GM20000 (cell line): ENCODE data around the gene DAGLA.

Source experiments
- DNase-seq: peaks from one replicate; pipeline ENCODE4 v3.0.0; 2012; ENCODE audit warnings: low spot score
- TF ChIP-seq, protein P1 (sequence below): IDR thresholded peaks from 2 replicates; pipeline ENCODE4 v1.5.1; 2012; ENCODE audit warnings: mild to moderate bottlenecking, control low read depth; ENCODE audit errors: extremely low read depth, missing control alignments

DAGLA gene

DNA sequence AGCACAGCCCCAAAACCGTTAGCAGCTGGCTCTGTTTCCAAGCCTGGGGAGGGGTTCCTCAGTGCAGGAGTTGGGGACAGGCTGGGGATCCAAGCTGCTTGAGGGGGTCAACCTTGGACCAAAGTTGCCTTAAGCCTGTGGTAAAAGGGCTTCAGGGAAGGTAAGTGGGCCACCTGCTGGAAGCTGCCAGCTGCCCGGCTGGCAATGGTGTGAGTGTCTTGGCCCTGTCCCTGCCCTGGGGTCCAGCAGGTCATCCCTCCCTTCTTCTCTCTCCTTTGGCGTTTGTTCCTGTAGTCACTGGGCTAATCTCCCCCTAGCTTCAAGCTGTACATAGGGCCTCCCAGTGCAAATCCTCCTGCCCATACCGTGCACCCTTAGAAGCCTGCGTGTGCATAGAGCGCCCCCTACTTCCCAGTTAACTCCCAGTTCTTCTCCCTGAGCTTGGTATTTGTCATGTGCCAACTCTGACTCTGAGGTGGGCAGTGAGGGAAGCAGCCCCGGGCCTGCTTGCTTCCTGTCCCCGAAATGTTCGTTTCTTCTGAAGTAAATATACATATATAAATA is 107.8 kb downstream of the DAGLA start:
- no peak for DNase-seq
- TF ChIP-seq, protein P1, sequence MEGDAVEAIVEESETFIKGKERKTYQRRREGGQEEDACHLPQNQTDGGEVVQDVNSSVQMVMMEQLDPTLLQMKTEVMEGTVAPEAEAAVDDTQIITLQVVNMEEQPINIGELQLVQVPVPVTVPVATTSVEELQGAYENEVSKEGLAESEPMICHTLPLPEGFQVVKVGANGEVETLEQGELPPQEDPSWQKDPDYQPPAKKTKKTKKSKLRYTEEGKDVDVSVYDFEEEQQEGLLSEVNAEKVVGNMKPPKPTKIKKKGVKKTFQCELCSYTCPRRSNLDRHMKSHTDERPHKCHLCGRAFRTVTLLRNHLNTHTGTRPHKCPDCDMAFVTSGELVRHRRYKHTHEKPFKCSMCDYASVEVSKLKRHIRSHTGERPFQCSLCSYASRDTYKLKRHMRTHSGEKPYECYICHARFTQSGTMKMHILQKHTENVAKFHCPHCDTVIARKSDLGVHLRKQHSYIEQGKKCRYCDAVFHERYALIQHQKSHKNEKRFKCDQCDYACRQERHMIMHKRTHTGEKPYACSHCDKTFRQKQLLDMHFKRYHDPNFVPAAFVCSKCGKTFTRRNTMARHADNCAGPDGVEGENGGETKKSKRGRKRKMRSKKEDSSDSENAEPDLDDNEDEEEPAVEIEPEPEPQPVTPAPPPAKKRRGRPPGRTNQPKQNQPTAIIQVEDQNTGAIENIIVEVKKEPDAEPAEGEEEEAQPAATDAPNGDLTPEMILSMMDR = no peak

DNA sequence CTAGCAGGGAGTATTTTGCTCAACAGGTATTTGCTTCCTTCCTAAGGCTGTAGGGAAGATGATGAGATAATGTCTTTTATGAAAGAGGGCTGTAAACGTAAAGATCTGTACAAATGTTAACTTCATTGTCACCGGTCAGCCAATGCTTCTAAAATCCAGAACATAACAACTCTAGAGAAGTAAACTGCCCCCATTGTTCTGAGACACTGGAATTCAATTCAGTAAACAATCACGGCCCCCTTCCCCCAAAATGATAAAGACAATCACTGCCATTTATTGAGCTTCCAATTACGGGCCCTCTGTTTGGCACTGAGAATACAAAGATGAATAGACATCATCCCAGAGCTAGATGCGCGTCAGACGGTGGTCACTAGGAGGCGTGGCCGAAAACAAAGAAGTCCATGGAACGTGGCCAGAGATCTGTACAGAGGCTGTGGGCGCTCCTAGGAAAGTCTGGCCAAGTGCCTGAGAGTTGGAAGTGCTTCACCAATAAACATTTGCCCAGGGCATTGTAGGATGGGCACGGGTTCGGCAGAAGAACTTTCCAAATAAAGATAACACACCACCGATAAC is 111.6 kb downstream of the DAGLA start:
- TF ChIP-seq, protein P1 = no peak
- no peak for DNase-seq

DNA sequence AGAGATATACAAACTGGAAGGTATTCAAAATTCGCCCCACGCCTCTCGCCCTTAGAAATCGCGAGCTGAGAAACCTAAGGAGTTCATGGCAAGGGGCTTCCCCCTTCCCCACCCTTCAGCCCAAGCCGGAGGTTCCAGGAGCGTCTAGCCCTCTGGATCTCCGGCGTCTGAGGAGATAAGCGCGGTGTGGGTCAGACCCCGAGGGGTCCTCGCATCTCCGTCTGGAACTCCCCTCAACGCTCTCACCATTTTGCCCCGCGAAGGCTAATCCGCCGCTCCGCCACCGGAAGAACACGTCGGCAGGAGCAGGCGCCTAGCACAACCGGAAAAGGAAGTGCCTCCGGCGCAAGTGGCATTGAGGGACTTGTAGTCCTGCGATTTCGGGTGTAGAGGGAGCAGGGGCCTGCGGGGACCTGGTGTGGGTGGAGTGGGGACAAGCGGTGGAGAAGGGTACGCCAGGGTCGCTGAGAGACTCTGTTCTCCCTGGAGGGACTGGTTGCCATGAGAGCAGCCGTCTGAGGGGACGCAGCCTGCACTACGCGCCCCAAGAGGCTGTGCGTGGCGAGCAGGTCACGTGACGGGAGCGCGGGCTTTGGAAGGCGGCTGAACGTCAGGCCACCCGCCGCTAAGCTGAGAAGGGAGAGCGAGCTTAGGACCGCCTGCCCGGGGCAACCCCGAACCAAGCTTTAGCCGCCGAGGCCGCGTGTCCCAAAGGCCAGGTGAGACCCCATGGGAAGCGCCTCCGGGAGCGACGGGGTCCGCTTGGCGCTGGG is 112.3 kb downstream of the DAGLA start, which contains the start of the genes FEN1 and TMEM258:
TSS of gene FEN1 (plus strand) at position 602 of the 773 bp plus-strand sequence. CDS start 2,451 bp downstream, outside the sequence.
TSS of gene TMEM258 (minus strand) at position 290 of the 773 bp plus-strand sequence. CDS start at position 249, 41 bp downstream.
- DNase-seq = peak; percentile 91
- TF ChIP-seq, protein P1 = no peak

DNA sequence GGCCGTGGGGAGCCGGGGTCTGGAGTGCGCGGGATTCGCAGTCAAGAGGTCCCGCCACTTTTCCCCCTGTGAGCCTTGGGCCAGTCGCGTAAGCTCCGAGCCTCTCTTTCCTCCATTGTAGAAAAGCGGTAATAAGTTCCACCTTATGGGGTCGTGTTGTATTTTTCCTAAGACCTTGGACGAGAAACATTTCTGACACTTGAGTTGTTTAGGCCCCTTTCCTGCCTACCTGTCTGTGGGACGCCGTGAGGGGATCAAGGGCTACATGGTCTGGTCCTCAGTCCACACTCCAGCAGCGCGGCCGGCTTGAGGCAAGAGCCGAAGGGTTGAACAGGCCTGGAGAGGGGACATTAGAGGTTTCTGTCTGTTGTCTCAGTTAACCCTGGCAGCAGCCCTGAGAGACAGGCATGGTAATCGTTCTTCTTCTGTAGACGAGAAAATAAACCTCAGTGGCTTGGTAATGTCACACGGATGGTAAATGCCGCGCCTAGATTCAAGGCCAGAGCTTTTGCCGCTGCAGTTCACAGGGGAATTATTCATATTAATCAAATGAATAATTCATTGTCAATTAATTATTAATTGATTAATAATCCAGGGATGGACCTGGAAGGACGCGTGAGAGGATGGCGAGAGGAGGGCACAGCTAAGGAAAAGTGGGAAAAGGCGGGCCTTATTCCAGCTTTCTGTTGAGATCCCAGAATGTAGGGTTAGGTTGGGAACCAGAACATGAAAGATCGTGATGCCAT is 113.1 kb downstream of the DAGLA start:
- DNase-seq = no peak
- TF ChIP-seq, protein P1 = no peak

DNA sequence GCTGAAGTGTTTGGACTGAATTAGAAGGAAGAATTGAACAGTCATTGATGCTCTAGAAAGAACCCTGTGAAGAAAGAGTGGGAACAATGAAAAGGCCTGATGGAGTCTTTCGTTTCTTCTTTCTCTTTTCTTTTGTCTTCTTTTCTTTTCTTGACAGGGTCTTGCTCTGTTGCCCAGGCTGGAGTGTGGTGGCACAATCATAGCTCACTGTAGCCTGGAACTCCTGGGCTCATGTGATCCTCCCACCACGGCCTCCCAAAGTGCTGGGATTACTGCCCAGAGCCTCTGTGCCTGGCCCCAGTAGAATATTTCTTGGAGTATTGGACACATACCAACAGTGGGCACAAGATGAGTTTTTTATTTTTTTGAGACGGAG is 113.6 kb downstream of the DAGLA start:
- TF ChIP-seq, protein P1 = no peak

DNA sequence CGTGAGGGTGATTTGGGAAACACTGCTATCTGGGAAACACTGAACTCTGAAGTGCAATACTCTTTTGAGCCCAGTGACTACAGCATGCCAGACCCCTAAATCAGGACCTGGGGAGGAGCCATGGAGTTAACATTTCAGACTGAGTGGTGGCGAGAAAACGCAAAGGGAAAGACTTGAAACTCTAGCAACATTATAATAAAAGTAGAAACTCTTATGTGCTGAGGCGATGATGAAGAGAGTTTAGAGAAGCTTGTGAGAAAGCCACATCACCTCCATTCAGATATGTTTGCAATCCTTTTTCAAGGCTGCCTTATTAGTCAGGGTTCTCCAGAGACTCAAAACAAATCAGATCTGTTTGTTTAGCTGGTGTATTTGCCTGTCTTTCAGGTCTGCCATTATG is 114.4 kb downstream of the DAGLA start:
- TF ChIP-seq, protein P1 = no peak
- DNase-seq = no peak

More for the DNA sequence above, 113.6 kb downstream of the DAGLA start:
- DNase-seq = no peak
